Peyer's patch (tissue), 4 donors: Measurements from ENCODE around the gene CLEC9A. TPM values are rescaled to one million over a fixed set of nuclear protein-coding genes. Genes with fewer than 3 reads are reported as not detected.

Experiments used
- DNase-seq, 3 donors: peaks; one replicate each; pipeline ENCODE4 v3.0.0-alpha.2; 2017 to 2019
- H3K27ac ChIP-seq, 4 donors: fragments of 200-600 bp; sonication (generic); one replicate each; pipeline ENCODE4 v1.5.1; 2016 to 2019
- H3K27me3 ChIP-seq, 2 donors: fragments of 200-600 bp; sonication (generic); one replicate each; pipeline ENCODE4 v1.5.1; 2019
- H3K36me3 ChIP-seq, 3 donors: fragments of 200-600 bp; sonication (generic); one replicate each; pipeline ENCODE4 v1.5.1; 2016 to 2019
- H3K4me1 ChIP-seq, 4 donors: fragments of 200-600 bp; sonication (generic); one replicate each; pipeline ENCODE4 v1.5.1; 2016 to 2019
- H3K4me3 ChIP-seq, 4 donors: fragments of 200-600 bp; sonication (generic); 1 replicate in 3 of 4; 2 replicates in 1 of 4; pipeline ENCODE4 v1.5.1; 2016 to 2019; ENCODE audit warnings: mild to moderate bottlenecking in 1 of 4
- H3K9me3 ChIP-seq, 4 donors: fragments of 200-600 bp; sonication (generic); one replicate each; pipeline ENCODE4 v1.5.1; 2016 to 2019; ENCODE audit warnings: mild to moderate bottlenecking in 1 of 4
- POLR2A ChIP-seq, 2 donors: fragments of 450-650 bp; IDR thresholded peaks; one replicate each; pipeline ENCODE4 v1.5.1; 2017; ENCODE audit warnings: antibody characterized with exemption in 2 of 2, mild to moderate bottlenecking in 2 of 2, moderate library complexity in 2 of 2
- total RNA-seq, 4 donors: library from RNA; depleted of rRNA; stranded (reverse); fragments of >200 nt; gene quantifications; one replicate each; pipeline ENCODE4 v1.1.0, GENCODE V29; 2016
- TF ChIP-seq, protein P1 (sequence below), 6 experiments: fragments of 450-650 bp in 4 of 6; fragments of 200-600 bp in 2 of 6; sonication (generic) in 1 of 6; IDR thresholded peaks; one replicate each; pipeline ENCODE4 v1.5.1; 2017 to 2019; ENCODE audit warnings: antibody characterized with exemption in 6 of 6, mild to moderate bottlenecking in 3 of 6, moderate library complexity in 1 of 6

Gene CLEC9A
- total RNA-seq, 4 donors from 2014 or later = 2.5 TPM; not detected in 3

DNA sequence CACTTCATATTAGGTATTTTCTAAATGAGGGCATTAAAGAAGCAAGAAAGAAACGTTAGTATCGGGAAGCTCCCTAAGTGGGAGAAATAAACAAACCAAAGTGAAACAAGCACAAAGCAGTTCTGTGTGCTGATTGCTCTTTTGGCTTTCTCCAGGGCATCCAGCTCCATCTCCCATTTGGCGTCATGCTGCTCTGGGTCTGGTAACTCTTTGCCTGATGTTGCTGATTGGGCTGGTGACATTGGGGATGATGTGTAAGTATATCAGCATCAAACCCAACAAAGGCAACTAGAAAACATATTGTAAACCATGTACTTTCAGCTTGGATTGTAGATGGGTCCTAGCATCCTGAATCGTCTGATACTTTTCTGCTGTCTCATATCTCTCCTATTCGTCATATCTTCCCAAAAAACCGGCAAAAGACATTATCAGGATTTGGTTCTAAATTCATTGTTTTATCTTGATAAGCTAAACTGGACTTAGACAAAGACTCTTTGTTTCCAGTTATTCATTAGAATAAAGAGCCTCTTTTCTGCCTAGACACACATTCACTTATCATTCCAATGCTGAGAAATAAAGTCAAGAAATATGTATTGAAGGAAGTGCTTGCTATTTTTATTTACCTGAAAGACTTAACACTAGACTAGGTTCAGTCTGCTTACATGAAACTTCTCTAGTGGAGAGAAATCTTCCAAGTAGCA is 17.7 kb upstream of the CLEC9A start:
- Histone ChIP-seq H3K4me1 (no peaks in the 10 kb centered on the region), H3K27ac (no peak overlapping the region), H3K27me3 (no peaks in the 10 kb centered on the region), H3K4me3 (no peak overlapping the region), H3K36me3 (no peaks in the 10 kb centered on the region), H3K9me3 (no peaks in the 10 kb centered on the region)
- no peak for TF ChIP-seq POLR2A (IDR thresholded peaks at IDR 0.05)
- TF ChIP-seq, protein P1, sequence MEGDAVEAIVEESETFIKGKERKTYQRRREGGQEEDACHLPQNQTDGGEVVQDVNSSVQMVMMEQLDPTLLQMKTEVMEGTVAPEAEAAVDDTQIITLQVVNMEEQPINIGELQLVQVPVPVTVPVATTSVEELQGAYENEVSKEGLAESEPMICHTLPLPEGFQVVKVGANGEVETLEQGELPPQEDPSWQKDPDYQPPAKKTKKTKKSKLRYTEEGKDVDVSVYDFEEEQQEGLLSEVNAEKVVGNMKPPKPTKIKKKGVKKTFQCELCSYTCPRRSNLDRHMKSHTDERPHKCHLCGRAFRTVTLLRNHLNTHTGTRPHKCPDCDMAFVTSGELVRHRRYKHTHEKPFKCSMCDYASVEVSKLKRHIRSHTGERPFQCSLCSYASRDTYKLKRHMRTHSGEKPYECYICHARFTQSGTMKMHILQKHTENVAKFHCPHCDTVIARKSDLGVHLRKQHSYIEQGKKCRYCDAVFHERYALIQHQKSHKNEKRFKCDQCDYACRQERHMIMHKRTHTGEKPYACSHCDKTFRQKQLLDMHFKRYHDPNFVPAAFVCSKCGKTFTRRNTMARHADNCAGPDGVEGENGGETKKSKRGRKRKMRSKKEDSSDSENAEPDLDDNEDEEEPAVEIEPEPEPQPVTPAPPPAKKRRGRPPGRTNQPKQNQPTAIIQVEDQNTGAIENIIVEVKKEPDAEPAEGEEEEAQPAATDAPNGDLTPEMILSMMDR (IDR thresholded peaks at IDR 0.05) = no peak
- DNase-seq = no peak

- TF ChIP-seq, protein P1 (IDR thresholded peaks at IDR 0.05) = no peak
- TF ChIP-seq POLR2A (IDR thresholded peaks at IDR 0.05) = no peak
- Histone ChIP-seq H3K4me1 (no peaks in the 10 kb centered on the region), H3K4me3 (no peak overlapping the region), H3K36me3 (no peaks in the 10 kb centered on the region), H3K27ac (no peak overlapping the region), H3K27me3 (no peaks in the 10 kb centered on the region), H3K9me3 (no peaks in the 10 kb centered on the region)
- no peak for DNase-seq
Observed at GRCh38 chr12:10015450-10015849, 15.0 kb upstream of the CLEC9A start.

DNA sequence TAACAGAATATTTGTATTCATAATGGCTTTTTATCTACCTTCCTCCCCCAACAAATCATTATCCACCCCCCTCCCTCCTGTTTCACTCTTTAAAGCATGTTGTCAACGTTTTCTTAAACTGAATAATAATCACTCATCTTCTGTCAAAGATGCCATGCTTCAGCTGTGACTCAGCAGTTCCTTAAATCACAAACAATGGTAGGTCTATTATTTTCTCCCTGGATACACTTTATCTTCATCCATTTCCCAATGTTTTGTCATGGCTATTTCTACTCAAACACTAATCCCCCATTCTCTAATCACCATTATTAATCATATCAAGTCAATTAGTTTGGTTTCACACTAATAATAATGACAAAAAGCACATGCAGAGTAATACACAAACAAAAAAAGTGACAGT is 13.6 kb upstream of the CLEC9A start:
- Histone ChIP-seq H3K4me1 (no peaks in the 10 kb centered on the region), H3K4me3 (no peak overlapping the region), H3K36me3 (no peaks in the 10 kb centered on the region), H3K27ac (no peak overlapping the region), H3K9me3 (no peaks in the 10 kb centered on the region), H3K27me3 (no peaks in the 10 kb centered on the region)
- no peak for TF ChIP-seq POLR2A (IDR thresholded peaks at IDR 0.05)
- TF ChIP-seq, protein P1 (IDR thresholded peaks at IDR 0.05) = no peak
- no peak for DNase-seq

DNA sequence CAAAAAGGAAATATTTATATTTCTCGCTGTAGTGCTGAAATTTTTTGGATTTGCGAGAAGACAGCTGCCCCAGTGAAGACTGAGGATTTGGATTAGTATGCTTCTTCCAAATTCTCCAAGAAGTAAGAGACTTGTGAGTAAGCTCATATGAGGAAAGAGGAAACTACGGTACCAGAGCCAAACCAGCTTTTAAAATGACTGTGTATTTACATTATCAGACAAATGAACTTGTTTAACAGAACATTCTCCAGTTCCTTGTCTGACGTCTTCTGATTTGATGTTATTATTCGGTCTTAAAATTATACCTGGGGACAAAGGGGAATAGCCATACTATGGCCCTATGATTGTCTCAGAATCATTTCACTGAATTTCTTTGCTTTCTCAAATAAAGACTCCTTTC is 12.1 kb upstream of the CLEC9A start:
- Histone ChIP-seq H3K27me3 (no peaks in the 10 kb centered on the region), H3K4me3 (no peak overlapping the region), H3K27ac (no peak overlapping the region), H3K9me3 (no peaks in the 10 kb centered on the region), H3K4me1 (no peaks in the 10 kb centered on the region), H3K36me3 (no peaks in the 10 kb centered on the region)
- TF ChIP-seq POLR2A (IDR thresholded peaks at IDR 0.05) = no peak
- TF ChIP-seq, protein P1 (IDR thresholded peaks at IDR 0.05) = no peak
- no peak for DNase-seq

- Histone ChIP-seq H3K36me3 (no peaks in the 10 kb centered on the region), H3K9me3 (no peaks in the 10 kb centered on the region), H3K4me3 (no peak overlapping the region), H3K27me3 (no peaks in the 10 kb centered on the region), H3K27ac (no peak overlapping the region), H3K4me1 (no peaks in the 10 kb centered on the region)
- no peak for TF ChIP-seq POLR2A (IDR thresholded peaks at IDR 0.05)
- TF ChIP-seq, protein P1 (IDR thresholded peaks at IDR 0.05) = no peak
- DNase-seq = no peak
Observed at GRCh38 chr12:10021342-10021741, 9.1 kb upstream of the CLEC9A start.
